ENCODE data around the gene STBD1. TPM values are rescaled to one million over a fixed set of nuclear protein-coding genes. Genes with fewer than 3 reads are reported as not detected.

The STBD1 gene
- total RNA-seq, 1 experiment from 2014 or later, result 4.9 TPM

DNA sequence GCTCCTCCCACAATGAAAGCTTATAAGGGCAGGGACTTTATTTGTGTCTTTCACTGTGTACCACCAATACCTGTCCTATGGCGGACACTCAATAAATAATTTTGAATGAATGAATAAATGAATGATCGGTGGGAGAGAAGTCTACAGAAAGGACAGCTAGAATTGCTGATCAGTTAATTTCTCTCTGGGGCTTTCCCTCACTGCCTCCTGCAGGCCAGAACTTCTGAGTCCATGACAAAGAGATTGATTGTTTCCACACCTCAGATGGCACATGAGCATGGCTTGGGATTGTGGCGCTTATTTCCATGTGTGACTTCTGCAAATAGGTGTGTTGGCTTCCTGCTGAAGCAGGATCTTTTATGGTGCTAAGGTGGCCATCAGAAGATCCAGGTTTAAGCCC is 48.7 kb upstream of the STBD1 start:
- TF ChIP-seq TCF7L2 (IDR thresholded peaks at IDR 0.05; ENCODE audit: low read depth, low read length), result no peak
- TF ChIP-seq, protein P1, sequence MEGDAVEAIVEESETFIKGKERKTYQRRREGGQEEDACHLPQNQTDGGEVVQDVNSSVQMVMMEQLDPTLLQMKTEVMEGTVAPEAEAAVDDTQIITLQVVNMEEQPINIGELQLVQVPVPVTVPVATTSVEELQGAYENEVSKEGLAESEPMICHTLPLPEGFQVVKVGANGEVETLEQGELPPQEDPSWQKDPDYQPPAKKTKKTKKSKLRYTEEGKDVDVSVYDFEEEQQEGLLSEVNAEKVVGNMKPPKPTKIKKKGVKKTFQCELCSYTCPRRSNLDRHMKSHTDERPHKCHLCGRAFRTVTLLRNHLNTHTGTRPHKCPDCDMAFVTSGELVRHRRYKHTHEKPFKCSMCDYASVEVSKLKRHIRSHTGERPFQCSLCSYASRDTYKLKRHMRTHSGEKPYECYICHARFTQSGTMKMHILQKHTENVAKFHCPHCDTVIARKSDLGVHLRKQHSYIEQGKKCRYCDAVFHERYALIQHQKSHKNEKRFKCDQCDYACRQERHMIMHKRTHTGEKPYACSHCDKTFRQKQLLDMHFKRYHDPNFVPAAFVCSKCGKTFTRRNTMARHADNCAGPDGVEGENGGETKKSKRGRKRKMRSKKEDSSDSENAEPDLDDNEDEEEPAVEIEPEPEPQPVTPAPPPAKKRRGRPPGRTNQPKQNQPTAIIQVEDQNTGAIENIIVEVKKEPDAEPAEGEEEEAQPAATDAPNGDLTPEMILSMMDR (IDR thresholded peaks at IDR 0.05), result no peak
- TF ChIP-seq SIN3A (IDR thresholded peaks at IDR 0.05; ENCODE audit: borderline replicate concordance, insufficient read depth, low read depth, low read length), result no peak
- TF ChIP-seq, protein P2, sequence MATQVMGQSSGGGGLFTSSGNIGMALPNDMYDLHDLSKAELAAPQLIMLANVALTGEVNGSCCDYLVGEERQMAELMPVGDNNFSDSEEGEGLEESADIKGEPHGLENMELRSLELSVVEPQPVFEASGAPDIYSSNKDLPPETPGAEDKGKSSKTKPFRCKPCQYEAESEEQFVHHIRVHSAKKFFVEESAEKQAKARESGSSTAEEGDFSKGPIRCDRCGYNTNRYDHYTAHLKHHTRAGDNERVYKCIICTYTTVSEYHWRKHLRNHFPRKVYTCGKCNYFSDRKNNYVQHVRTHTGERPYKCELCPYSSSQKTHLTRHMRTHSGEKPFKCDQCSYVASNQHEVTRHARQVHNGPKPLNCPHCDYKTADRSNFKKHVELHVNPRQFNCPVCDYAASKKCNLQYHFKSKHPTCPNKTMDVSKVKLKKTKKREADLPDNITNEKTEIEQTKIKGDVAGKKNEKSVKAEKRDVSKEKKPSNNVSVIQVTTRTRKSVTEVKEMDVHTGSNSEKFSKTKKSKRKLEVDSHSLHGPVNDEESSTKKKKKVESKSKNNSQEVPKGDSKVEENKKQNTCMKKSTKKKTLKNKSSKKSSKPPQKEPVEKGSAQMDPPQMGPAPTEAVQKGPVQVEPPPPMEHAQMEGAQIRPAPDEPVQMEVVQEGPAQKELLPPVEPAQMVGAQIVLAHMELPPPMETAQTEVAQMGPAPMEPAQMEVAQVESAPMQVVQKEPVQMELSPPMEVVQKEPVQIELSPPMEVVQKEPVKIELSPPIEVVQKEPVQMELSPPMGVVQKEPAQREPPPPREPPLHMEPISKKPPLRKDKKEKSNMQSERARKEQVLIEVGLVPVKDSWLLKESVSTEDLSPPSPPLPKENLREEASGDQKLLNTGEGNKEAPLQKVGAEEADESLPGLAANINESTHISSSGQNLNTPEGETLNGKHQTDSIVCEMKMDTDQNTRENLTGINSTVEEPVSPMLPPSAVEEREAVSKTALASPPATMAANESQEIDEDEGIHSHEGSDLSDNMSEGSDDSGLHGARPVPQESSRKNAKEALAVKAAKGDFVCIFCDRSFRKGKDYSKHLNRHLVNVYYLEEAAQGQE (IDR thresholded peaks at IDR 0.05; ENCODE audit: insufficient read depth in 1 of 2, low read depth in 2 of 2, low read length in 1 of 2), result no peak
- no peak for TF ChIP-seq POLR2AphosphoS5 (IDR thresholded peaks at IDR 0.05; ENCODE audit: low read depth, low read length)
- no peak overlapping the region for H3K27ac ChIP-seq (ENCODE audit: low read length)
- H3K9me3 ChIP-seq (ENCODE audit: control insufficient read depth, insufficient read depth, low read depth, low read length), result no peaks in the 10 kb centered on the region
- H3K4me1 ChIP-seq (ENCODE audit: control insufficient read depth, insufficient read depth, low read length), result no peaks in the 10 kb centered on the region
- intact Hi-C loops (cut with micrococcal nuclease; ENCODE audit: unreplicated experiment), result no loop called here
- H3K27me3 ChIP-seq (ENCODE audit: control insufficient read depth, insufficient read depth, low read length), result 0 out of 2 replicates have a peak, but pooled peaks cover 4% of the 10 kb centered on the region
- DNase-seq (ENCODE audit: low read depth, low spot score) (no peak), ATAC-seq (no peak)
- POLR2A ChIA-PET, result no interaction called here
- CTCF ChIA-PET, result no interaction called here
- H3K4me3 ChIP-seq (ENCODE audit: low read depth in 2 of 2, low read length in 2 of 2), result no peak overlapping the region
- H3K36me3 ChIP-seq (ENCODE audit: control insufficient read depth, insufficient read depth, low read length), result no peaks in the 10 kb centered on the region
- BruUV-seq (replicated peaks), result no TSS peak
- in situ Hi-C loops (cut with HindIII; ENCODE audit: low pct_unique_long_range_greater_than_20kb, low sequenced_read_pairs), result no loop called here

DNA sequence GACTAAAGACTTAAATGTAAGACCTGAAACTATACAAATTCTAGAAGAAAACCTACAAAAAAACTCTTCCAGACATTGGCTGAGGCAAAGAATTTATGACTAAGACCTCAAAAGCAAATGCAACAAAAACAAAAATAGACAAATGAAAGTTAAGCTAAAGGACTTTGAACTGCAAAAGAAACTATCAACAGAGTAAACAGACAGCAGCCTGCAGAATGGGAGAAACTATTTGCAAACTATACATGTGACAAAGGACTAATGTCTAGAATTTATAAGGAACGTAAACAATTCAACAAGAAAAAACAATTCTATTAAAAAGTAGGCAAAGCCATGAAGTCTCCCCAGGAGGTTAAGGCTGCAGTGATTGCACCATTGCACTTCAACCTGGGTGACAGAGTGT is 46.0 kb upstream of the STBD1 start:
- TF ChIP-seq, protein P1 (IDR thresholded peaks at IDR 0.05), result no peak
- TF ChIP-seq POLR2AphosphoS5 (IDR thresholded peaks at IDR 0.05; ENCODE audit: low read depth, low read length), result no peak
- CTCF ChIA-PET, result no interaction called here
- Histone ChIP-seq H3K27ac (ENCODE audit: low read length) (no peak overlapping the region), H3K4me1 (ENCODE audit: control insufficient read depth, insufficient read depth, low read length) (no peaks in the 10 kb centered on the region), H3K36me3 (ENCODE audit: control insufficient read depth, insufficient read depth, low read length) (no peaks in the 10 kb centered on the region), H3K9me3 (ENCODE audit: control insufficient read depth, insufficient read depth, low read depth, low read length) (no peaks in the 10 kb centered on the region), H3K27me3 (ENCODE audit: control insufficient read depth, insufficient read depth, low read length) (no peaks in the 10 kb centered on the region; the same call in 1 of the 2 replicates), H3K4me3 (ENCODE audit: low read depth in 2 of 2, low read length in 2 of 2) (no peak overlapping the region)
- in situ Hi-C loops (cut with HindIII; ENCODE audit: low pct_unique_long_range_greater_than_20kb, low sequenced_read_pairs), result no loop called here
- POLR2A ChIA-PET, result no interaction called here
- ATAC-seq (no peak), DNase-seq (ENCODE audit: low read depth, low spot score) (no peak)
- no TSS peak for BruUV-seq (replicated peaks)
- intact Hi-C loops (cut with micrococcal nuclease; ENCODE audit: unreplicated experiment), result no loop called here

Measured in Panc1 (cell line).